A673 (cell line): ENCODE results near the gene CHPT1. TPM values are rescaled to one million over a fixed set of nuclear protein-coding genes. Genes with fewer than 3 reads are reported as not detected.

Experiments
- BruUV-seq: library from RNA; stranded (reverse); fragments of 400-500 nt; replicated peaks from 2 replicates; lab custom pipeline; 2021; lab: Mats Ljungman, UMichigan
- CTCF ChIA-PET: fragments of 300-600 bp; sonication (Branson Sonifier 250); formaldehyde crosslinking; loops from one replicate; lab custom pipeline; 2022; ENCODE audit warnings: antibody characterized with exemption; lab: Charles Lee
- POLR2A ChIA-PET: fragments of 300-600 bp; sonication (Branson Sonifier 250); formaldehyde crosslinking; loops from one replicate; lab custom pipeline; 2022; ENCODE audit warnings: antibody characterized with exemption; ENCODE audit not compliant: low non-redundant PET; lab: Charles Lee
- DNase-seq: peaks from one replicate; pipeline ENCODE4 v3.0.0-alpha.2; 2015; ENCODE audit warnings: low spot score
- H3K27ac ChIP-seq: fragments of 200-600 bp; sonication (generic); 2 replicates; pipeline ENCODE4 v1.5.1; 2016; ENCODE audit warnings: mixed run types, low read depth, mild to moderate bottlenecking, mixed read lengths, antibody characterized with exemption, low read length; ENCODE audit not compliant: poor library complexity, severe bottlenecking
- H3K27me3 ChIP-seq: fragments of 200-600 bp; sonication (generic); replicated peaks from 2 replicates; pipeline ENCODE4 v1.6.1; 2017; ENCODE audit warnings: mixed run types, low read depth, mild to moderate bottlenecking, mixed read lengths, antibody characterized with exemption, low read length; ENCODE audit not compliant: insufficient read depth, poor library complexity
- H3K36me3 ChIP-seq: fragments of 200-600 bp; sonication (generic); 2 replicates; pipeline ENCODE4 v1.6.1; 2016; ENCODE audit warnings: mixed run types, mild to moderate bottlenecking, mixed read lengths, antibody characterized with exemption, low read length; ENCODE audit not compliant: insufficient read depth, poor library complexity, severe bottlenecking
- H3K4me1 ChIP-seq: fragments of 200-600 bp; sonication (generic); 2 replicates; pipeline ENCODE4 v1.6.1; 2017; ENCODE audit warnings: mixed run types, mild to moderate bottlenecking, mixed read lengths, antibody characterized with exemption, low read length; ENCODE audit not compliant: insufficient read depth, poor library complexity, severe bottlenecking
- H3K4me3 ChIP-seq: fragments of 200-600 bp; sonication (generic); 2 replicates; pipeline ENCODE4 v1.5.1; 2016; ENCODE audit warnings: low read depth, mixed run types, mild to moderate bottlenecking, mixed read lengths, low read length; ENCODE audit not compliant: poor library complexity, severe bottlenecking
- H3K9me3 ChIP-seq: fragments of 200-600 bp; sonication (generic); 2 replicates; pipeline ENCODE4 v1.6.1; 2016; ENCODE audit warnings: mixed run types, low read depth, mild to moderate bottlenecking, mixed read lengths, antibody characterized with exemption, low read length; ENCODE audit not compliant: poor library complexity, severe bottlenecking
- EZH2 ChIP-seq: fragments of 200-600 bp; sonication (generic); IDR thresholded peaks from 2 replicates; pipeline ENCODE4 v1.6.1; 2017; ENCODE audit warnings: borderline replicate concordance, low read depth, mild to moderate bottlenecking, mixed read lengths, antibody characterized with exemption, low read length; ENCODE audit not compliant: poor library complexity, severe bottlenecking
- intact Hi-C: fragments of 100-400 bp; cut with micrococcal nuclease; formaldehyde crosslinking; loops from one replicate; pipeline ENCODE4 v1.10.0; 2022; ENCODE audit not compliant: unreplicated experiment
- total RNA-seq: library from RNA; stranded (reverse); gene quantifications from 2 replicates; pipeline ENCODE4 v1.2.3, GENCODE V29; 2021
- TF ChIP-seq, protein P1 (sequence below): fragments of 300-800, 200-600 bp; sonication (generic); conservative IDR thresholded peaks from 2 replicates; pipeline ENCODE4 v1.5.1; 2017; ENCODE audit warnings: low read depth, mild to moderate bottlenecking, antibody characterized with exemption, low read length, moderate library complexity, mixed read lengths

Gene CHPT1
- total RNA-seq, 1 experiment from 2014 or later: 31.6 TPM

- ChIA-PET CTCF (no interaction called here), POLR2A (no interaction called here)
- TF ChIP-seq, protein P1, sequence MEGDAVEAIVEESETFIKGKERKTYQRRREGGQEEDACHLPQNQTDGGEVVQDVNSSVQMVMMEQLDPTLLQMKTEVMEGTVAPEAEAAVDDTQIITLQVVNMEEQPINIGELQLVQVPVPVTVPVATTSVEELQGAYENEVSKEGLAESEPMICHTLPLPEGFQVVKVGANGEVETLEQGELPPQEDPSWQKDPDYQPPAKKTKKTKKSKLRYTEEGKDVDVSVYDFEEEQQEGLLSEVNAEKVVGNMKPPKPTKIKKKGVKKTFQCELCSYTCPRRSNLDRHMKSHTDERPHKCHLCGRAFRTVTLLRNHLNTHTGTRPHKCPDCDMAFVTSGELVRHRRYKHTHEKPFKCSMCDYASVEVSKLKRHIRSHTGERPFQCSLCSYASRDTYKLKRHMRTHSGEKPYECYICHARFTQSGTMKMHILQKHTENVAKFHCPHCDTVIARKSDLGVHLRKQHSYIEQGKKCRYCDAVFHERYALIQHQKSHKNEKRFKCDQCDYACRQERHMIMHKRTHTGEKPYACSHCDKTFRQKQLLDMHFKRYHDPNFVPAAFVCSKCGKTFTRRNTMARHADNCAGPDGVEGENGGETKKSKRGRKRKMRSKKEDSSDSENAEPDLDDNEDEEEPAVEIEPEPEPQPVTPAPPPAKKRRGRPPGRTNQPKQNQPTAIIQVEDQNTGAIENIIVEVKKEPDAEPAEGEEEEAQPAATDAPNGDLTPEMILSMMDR: no peak
- TF ChIP-seq EZH2: no peak
- Histone ChIP-seq H3K27ac (no peak overlapping the region), H3K4me1 (no peaks in the 10 kb centered on the region), H3K4me3 (no peak overlapping the region), H3K27me3 (no peaks in the 10 kb centered on the region), H3K9me3 (no peaks in the 10 kb centered on the region), H3K36me3 (no peaks in the 10 kb centered on the region)
- intact Hi-C loops: no loop called here
- BruUV-seq: no TSS peak
- DNase-seq: no peak
These were observed 6.8 kb upstream of the CHPT1 start for GRCh38 chr12:101690544-101691098.

- POLR2A ChIA-PET: no interaction called here
These were observed 5.8 kb upstream of the CHPT1 start for GRCh38 chr12:101691503-101692096.

DNA sequence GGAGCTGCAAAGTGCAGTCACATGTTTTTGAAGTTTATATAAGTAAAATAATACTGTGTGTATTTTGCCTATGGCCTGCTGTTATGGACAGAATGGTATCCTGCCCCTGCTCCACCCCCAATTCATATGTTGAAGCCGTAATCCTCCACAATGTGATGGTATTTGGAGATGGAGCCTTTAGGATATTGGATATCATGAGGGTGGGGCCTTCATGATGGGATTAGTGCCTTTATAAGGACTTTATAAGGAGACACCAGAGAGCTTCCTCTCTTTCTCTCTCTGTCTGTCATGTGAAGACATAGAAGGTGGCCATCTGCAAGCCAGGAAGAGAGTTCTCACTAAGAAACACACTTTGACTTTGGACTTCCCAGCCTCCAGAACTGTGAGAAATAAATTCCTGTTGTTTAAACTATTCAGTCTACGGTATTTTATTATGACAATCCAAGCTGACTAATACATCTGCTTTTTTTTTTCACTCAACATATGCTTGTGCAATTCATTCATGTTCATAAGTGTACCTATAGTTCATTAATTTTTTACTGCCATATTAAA is 3.1 kb upstream of the CHPT1 start:
- intact Hi-C loops: no loop called here
- H3K36me3 ChIP-seq: no peaks in the 10 kb centered on the region
- ChIA-PET POLR2A (interaction anchor here (0.7 kb wide), 1 partner anchor 450 kb away, joined by 5 read pairs; no protein-coding TSS in a partner anchor), CTCF (no interaction called here)
- DNase-seq: no peak
- no peak overlapping the region for H3K27ac ChIP-seq
- no peak for TF ChIP-seq EZH2
- TF ChIP-seq, protein P1: no peak
- no peak overlapping the region for H3K4me3 ChIP-seq
- H3K27me3 ChIP-seq: no peaks in the 10 kb centered on the region
- BruUV-seq: no TSS peak
- no peaks in the 10 kb centered on the region for H3K9me3 ChIP-seq
- H3K4me1 ChIP-seq: no peaks in the 10 kb centered on the region

More at GRCh38 chr12:101691503-101692096, 5.8 kb upstream of the CHPT1 start:
- intact Hi-C loops: no loop called here
- Histone ChIP-seq H3K9me3 (no peaks in the 10 kb centered on the region), H3K4me1 (no peaks in the 10 kb centered on the region), H3K36me3 (no peaks in the 10 kb centered on the region), H3K4me3 (no peak overlapping the region), H3K27ac (no peak overlapping the region), H3K27me3 (no peaks in the 10 kb centered on the region)
- DNase-seq: no peak
- TF ChIP-seq, protein P1: no peak
- no peak for TF ChIP-seq EZH2
- CTCF ChIA-PET: no interaction called here
- no TSS peak for BruUV-seq
